Neural cell (in vitro differentiated cells): ENCODE measurements around the gene SMPDL3A. TPM values are rescaled to one million over a fixed set of nuclear protein-coding genes. Genes with fewer than 3 reads are reported as not detected.

Experiments used
- H2AFZ ChIP-seq: fragments of 200-600, 300-800 bp; sonication (generic), shearing (Covaris generic); 2 replicates; pipeline ENCODE4 v1.6.0; 2014; ENCODE audit warnings: low read depth, mild to moderate bottlenecking, antibody characterized with exemption, low read length, moderate library complexity
- H3F3A ChIP-seq: fragments of 200-600 bp; shearing (Covaris generic); 2 replicates; pipeline ENCODE4 v1.6.1; 2016; ENCODE audit warnings: mild to moderate bottlenecking, moderate library complexity, mixed read lengths, antibody characterized with exemption, low read length; ENCODE audit not compliant: insufficient read depth, poor library complexity, severe bottlenecking
- H3K27ac ChIP-seq: fragments of 200-600, 300-800 bp; sonication (generic), shearing (Covaris generic); 2 replicates; pipeline ENCODE4 v1.5.1; 2014; ENCODE audit warnings: mild to moderate bottlenecking, low read length, moderate library complexity
- H3K27me3 ChIP-seq: fragments of 300-800, 200-600 bp; sonication (generic), shearing (Covaris generic); 2 replicates; pipeline ENCODE4 v1.6.0; 2014; ENCODE audit warnings: mild to moderate bottlenecking, low read depth, low read length, moderate library complexity; ENCODE audit not compliant: insufficient read depth
- H3K36me3 ChIP-seq: fragments of 300-800, 200-600 bp; sonication (generic), shearing (Covaris generic); 2 replicates; pipeline ENCODE4 v1.5.1; 2014; ENCODE audit warnings: mild to moderate bottlenecking, antibody characterized with exemption, low read length, moderate library complexity; ENCODE audit not compliant: insufficient read depth
- H3K4me2 ChIP-seq: fragments of 300-800, 200-600 bp; sonication (generic), shearing (Covaris generic); 2 replicates; pipeline ENCODE4 v1.6.0; 2014; ENCODE audit warnings: mild to moderate bottlenecking, low read length
- H3K4me3 ChIP-seq: fragments of 300-800, 200-600 bp; sonication (generic), shearing (Covaris generic); 2 replicates; pipeline ENCODE4 v1.5.1; 2014; ENCODE audit warnings: mild to moderate bottlenecking, low read length, moderate library complexity
- H3K79me2 ChIP-seq: fragments of 200-600 bp; shearing (Covaris generic); replicated peaks from 2 replicates; pipeline ENCODE4 v1.6.0; 2014; ENCODE audit warnings: mild to moderate bottlenecking, low read length, moderate library complexity; ENCODE audit not compliant: insufficient read depth
- H3K9ac ChIP-seq: fragments of 300-800, 200-600 bp; sonication (generic), shearing (Covaris generic); 2 replicates; pipeline ENCODE4 v1.6.1; 2016; ENCODE audit warnings: mild to moderate bottlenecking, low read length, mixed read lengths
- H3K9me2 ChIP-seq: fragments of 200-600 bp; shearing (Covaris generic); 2 replicates; pipeline ENCODE4 v1.6.1; 2016; ENCODE audit warnings: mild to moderate bottlenecking, low read length, mixed read lengths; ENCODE audit not compliant: insufficient read depth
- H3K9me3 ChIP-seq: fragments of 200-600, 300-800 bp; sonication (generic), shearing (Covaris generic); 2 replicates; pipeline ENCODE4 v1.6.1; 2016; ENCODE audit warnings: mild to moderate bottlenecking, mixed run types, low read length, moderate library complexity, mixed read lengths
- H4K20me1 ChIP-seq: fragments of 200-600 bp; shearing (Covaris generic); 2 replicates; pipeline ENCODE4 v1.6.1; 2016; ENCODE audit warnings: mild to moderate bottlenecking, mixed run types; ENCODE audit not compliant: insufficient read depth
- CTCF ChIP-seq: fragments of 450-650 bp; IDR thresholded peaks from 2 replicates; pipeline ENCODE4 v1.5.1; 2014; ENCODE audit warnings: antibody characterized with exemption, mild to moderate bottlenecking, moderate library complexity; ENCODE audit not compliant: poor library complexity, severe bottlenecking
- EP300 ChIP-seq: fragments of 450-650 bp; conservative IDR thresholded peaks from 2 replicates; pipeline ENCODE4 v1.6.1; 2014; ENCODE audit warnings: antibody characterized with exemption, mild to moderate bottlenecking, moderate library complexity; ENCODE audit not compliant: poor library complexity, severe bottlenecking
- EZH2 ChIP-seq: fragments of 200-600, 300-800 bp; shearing (Covaris generic), sonication (generic); IDR thresholded peaks from 2 replicates; pipeline ENCODE4 v1.6.1; 2014; ENCODE audit warnings: antibody characterized with exemption, low read length, borderline replicate concordance, mild to moderate bottlenecking; ENCODE audit not compliant: insufficient read depth, poor library complexity, severe bottlenecking
- MXI1 ChIP-seq: fragments of 450-650 bp; conservative IDR thresholded peaks from 2 replicates; pipeline ENCODE4 v1.6.1; 2014; ENCODE audit warnings: antibody characterized with exemption, mild to moderate bottlenecking; ENCODE audit not compliant: poor library complexity, severe bottlenecking
- POLR2AphosphoS5 ChIP-seq: IDR thresholded peaks from 2 replicates; pipeline ENCODE4 v1.6.1; 2012
- RAD21 ChIP-seq: fragments of 450-650 bp; conservative IDR thresholded peaks from 2 replicates; pipeline ENCODE4 v1.6.1; 2014; ENCODE audit warnings: antibody characterized with exemption, mild to moderate bottlenecking, moderate library complexity
- REST ChIP-seq: IDR thresholded peaks from 2 replicates; pipeline ENCODE4 v1.6.1; 2012; ENCODE audit warnings: borderline replicate concordance
- SMC3 ChIP-seq: fragments of 450-650 bp; conservative IDR thresholded peaks from 2 replicates; pipeline ENCODE4 v1.6.1; 2014; ENCODE audit warnings: antibody characterized with exemption, mild to moderate bottlenecking, moderate library complexity; ENCODE audit not compliant: poor library complexity
- TAF1 ChIP-seq: IDR thresholded peaks from 2 replicates; pipeline ENCODE4 v1.6.1; 2012; ENCODE audit warnings: low read depth
- polyA plus RNA-seq: library from polyadenylated mRNA; depleted of rRNA; stranded (reverse); fragments of >200 nt; gene quantifications from 2 replicates; pipeline ENCODE4 v1.2.3, GENCODE V29; 2014

Gene SMPDL3A
- polyA plus RNA-seq, 1 donor from 2014 or later = 8.2 TPM

- no peaks in the 10 kb centered on the region for H3K9me2 ChIP-seq
- no peaks in the 10 kb centered on the region for H3K9me3 ChIP-seq
- no peaks in the 10 kb centered on the region for H3K36me3 ChIP-seq
- H3K27ac ChIP-seq = no peak overlapping the region
- no peaks in the 10 kb centered on the region for H3F3A ChIP-seq
- H3K79me2 ChIP-seq = no peaks in the 10 kb centered on the region
- no peak overlapping the region for H3K4me2 ChIP-seq
- no peak overlapping the region for H3K4me3 ChIP-seq
- no peaks in the 10 kb centered on the region for H4K20me1 ChIP-seq
- H2AFZ ChIP-seq = no peak overlapping the region
- no peak overlapping the region for H3K9ac ChIP-seq
- H3K27me3 ChIP-seq = no peaks in the 10 kb centered on the region
- TF ChIP-seq TAF1 (no peak), CTCF (no peak), MXI1 (no peak), RAD21 (no peak)
Observed at GRCh38 chr6:122772724-122773415, 16.2 kb upstream of the SMPDL3A start.

- Histone ChIP-seq H3K9me3 (no peaks in the 10 kb centered on the region), H3K4me3 (no peak overlapping the region), H3K4me2 (no peak overlapping the region), H4K20me1 (no peaks in the 10 kb centered on the region), H3F3A (no peaks in the 10 kb centered on the region), H2AFZ (no peak overlapping the region), H3K79me2 (peaks cover 5% of the 10 kb centered on the region), H3K27ac (no peak overlapping the region), H3K27me3 (no peaks in the 10 kb centered on the region), H3K9me2 (no peaks in the 10 kb centered on the region), H3K36me3 (no peaks in the 10 kb centered on the region), H3K9ac (no peak overlapping the region)
- TF ChIP-seq TAF1 (no peak), POLR2AphosphoS5 (no peak), SMC3 (no peak), RAD21 (no peak), CTCF (no peak), MXI1 (no peak), REST (no peak), EZH2 (no peak), EP300 (no peak)
Observed at GRCh38 chr6:122775975-122776374, 13.1 kb upstream of the SMPDL3A start.
